Measurements from ENCODE around the gene BACE2. TPM values are rescaled to one million over a fixed set of nuclear protein-coding genes. Genes with fewer than 3 reads are reported as not detected.

The BACE2 gene
- total RNA-seq, 1 donor from 2014 or later: 16.8 TPM

GRCh38 chr21:41176846-41177245 is 8.9 kb downstream of the BACE2 start:
- peak; percentile 41 for FAIRE-seq
- no peak overlapping the region for H3K4me3 ChIP-seq (ENCODE audit: insufficient read depth, low read depth, low read length)
- H3K4me2 ChIP-seq (ENCODE audit: low read length): no peak overlapping the region
- peaks cover 89% of the 10 kb centered on the region for H3K79me2 ChIP-seq (ENCODE audit: insufficient read depth, low read length)
- H3K27me3 ChIP-seq (ENCODE audit: insufficient read depth, low read length): no peaks in the 10 kb centered on the region
- H3K27ac ChIP-seq (ENCODE audit: low read depth, low read length): no peak overlapping the region
- H2AFZ ChIP-seq (ENCODE audit: low read depth, low read length): no peak overlapping the region
- Mint-ChIP-seq H3K27ac (ENCODE audit: unreplicated experiment) (no peak overlapping the region), H3K27me3 (ENCODE audit: low read depth, unreplicated experiment) (peaks cover 12% of the 10 kb centered on the region), H3K36me3 (ENCODE audit: low read depth, unreplicated experiment) (peaks cover 1% of the 10 kb centered on the region), H3K9me3 (ENCODE audit: unreplicated experiment) (peaks cover 2% of the 10 kb centered on the region), H3K4me3 (ENCODE audit: unreplicated experiment) (no peak overlapping the region), H3K4me1 (ENCODE audit: low read depth, unreplicated experiment) (peaks cover 6% of the 10 kb centered on the region)
- H3K9ac ChIP-seq (ENCODE audit: low read length): no peak overlapping the region
- no peaks in the 10 kb centered on the region for H3K36me3 ChIP-seq (ENCODE audit: insufficient read depth, low read length)
- H3K9me3 ChIP-seq (ENCODE audit: insufficient read depth, low read depth, low read length): no peaks in the 10 kb centered on the region
- no peak for TF ChIP-seq CTCF (IDR thresholded peaks at IDR 0.05; ENCODE audit: insufficient read depth, low read depth, low read length)
- no peak for TF ChIP-seq EZH2 (IDR thresholded peaks at IDR 0.05; ENCODE audit: insufficient read depth, low read length)
- H3K4me1 ChIP-seq (ENCODE audit: insufficient read depth, low read length): no peaks in the 10 kb centered on the region
- no peak for DNase-seq (ENCODE audit: low read depth)
- H4K20me1 ChIP-seq (ENCODE audit: insufficient read depth, low read length): peaks cover 90% of the 10 kb centered on the region

GRCh38 chr21:41180752-41181151 is 12.8 kb downstream of the BACE2 start:
- H3K36me3 Mint-ChIP-seq (ENCODE audit: low read depth, unreplicated experiment): peaks cover 1% of the 10 kb centered on the region
- H3K4me3 Mint-ChIP-seq (ENCODE audit: unreplicated experiment): no peak overlapping the region

More at GRCh38 chr21:41180752-41181151, 12.8 kb downstream of the BACE2 start:
- peaks cover 89% of the 10 kb centered on the region for H4K20me1 ChIP-seq (ENCODE audit: insufficient read depth, low read length)
- H3K4me1 Mint-ChIP-seq (ENCODE audit: low read depth, unreplicated experiment): peaks cover 14% of the 10 kb centered on the region
- H3K27me3 Mint-ChIP-seq (ENCODE audit: low read depth, unreplicated experiment): peaks cover 3% of the 10 kb centered on the region
- peaks cover 2% of the 10 kb centered on the region for H3K9me3 Mint-ChIP-seq (ENCODE audit: unreplicated experiment)
- no peaks in the 10 kb centered on the region for H3K9me3 ChIP-seq (ENCODE audit: insufficient read depth, low read depth, low read length)
- no peak for DNase-seq (ENCODE audit: low read depth)
- H3K36me3 ChIP-seq (ENCODE audit: insufficient read depth, low read length): no peaks in the 10 kb centered on the region
- H3K4me2 ChIP-seq (ENCODE audit: low read length): no peak overlapping the region
- no peak overlapping the region for H3K9ac ChIP-seq (ENCODE audit: low read length)
- H2AFZ ChIP-seq (ENCODE audit: low read depth, low read length): no peak overlapping the region
- no peaks in the 10 kb centered on the region for H3K27me3 ChIP-seq (ENCODE audit: insufficient read depth, low read length)
- FAIRE-seq: no peak
- H3K27ac Mint-ChIP-seq (ENCODE audit: unreplicated experiment): no peak overlapping the region
- no peak overlapping the region for H3K4me3 ChIP-seq (ENCODE audit: insufficient read depth, low read depth, low read length)
- no peak overlapping the region for H3K27ac ChIP-seq (ENCODE audit: low read depth, low read length)
- TF ChIP-seq CTCF (IDR thresholded peaks at IDR 0.05; ENCODE audit: insufficient read depth, low read depth, low read length): no peak
- no peak for TF ChIP-seq EZH2 (IDR thresholded peaks at IDR 0.05; ENCODE audit: insufficient read depth, low read length)
- peaks cover 5% of the 10 kb centered on the region for H3K4me1 ChIP-seq (ENCODE audit: insufficient read depth, low read length)
- H3K79me2 ChIP-seq (ENCODE audit: insufficient read depth, low read length): peaks cover 80% of the 10 kb centered on the region
